GM19395 (cell line): ENCODE results near the gene SLC16A7.

Experiments used
- ATAC-seq: cut with Tn5 transposase; IDR thresholded peaks from one replicate; pipeline ENCODE4 v1.9.1; 2021; ENCODE audit warnings: mild to moderate bottlenecking, moderate library complexity; ENCODE audit not compliant: unreplicated experiment

SLC16A7 gene

DNA sequence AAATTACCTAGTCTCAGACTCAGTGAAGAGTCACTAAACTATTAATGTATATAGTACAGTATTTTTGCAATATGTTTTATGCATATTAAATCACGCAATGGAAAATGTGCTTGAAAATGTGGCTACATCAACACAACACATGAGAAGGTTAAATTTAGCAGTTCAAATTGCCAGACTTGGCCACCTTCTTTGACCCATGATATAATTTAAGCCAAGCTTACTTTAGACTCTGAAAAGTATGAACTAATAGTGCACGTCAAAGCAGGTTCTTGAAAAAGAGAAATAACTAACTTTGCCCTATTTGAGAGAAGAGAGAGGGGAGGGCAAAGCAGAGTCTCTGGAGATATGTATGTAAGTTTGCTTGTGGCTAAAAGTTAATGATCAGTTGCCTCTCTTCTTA lies 68.7 kb downstream of the SLC16A7 start:
- no peak for ATAC-seq

GRCh38 chr12:59665701-59666100 lies 69.9 kb downstream of the SLC16A7 start:
- no peak for ATAC-seq

- no peak for ATAC-seq
Measured at GRCh38 chr12:59668674-59669073, 72.8 kb downstream of the SLC16A7 start.

DNA sequence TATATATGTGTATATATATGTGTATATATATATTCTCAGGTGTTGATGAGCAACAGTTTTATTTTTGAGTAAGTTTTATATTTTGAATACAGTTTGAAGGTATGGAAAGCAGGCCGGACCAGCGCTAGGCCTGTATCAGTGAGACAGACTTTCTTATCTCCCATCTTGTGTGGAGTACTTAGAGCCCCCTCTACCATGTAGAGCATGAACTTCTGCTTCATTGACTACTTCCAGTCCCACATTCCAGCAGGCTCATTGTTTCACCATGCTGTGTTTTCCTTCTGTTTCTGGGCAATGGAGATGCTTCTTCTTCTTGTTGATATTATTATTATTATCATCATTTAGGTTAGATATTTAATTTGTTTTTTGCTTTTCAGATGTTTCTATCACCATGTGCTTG lies 76.4 kb downstream of the SLC16A7 start:
- ATAC-seq = no peak

GRCh38 chr12:59675461-59675860 lies 79.6 kb downstream of the SLC16A7 start:
- no peak for ATAC-seq

DNA sequence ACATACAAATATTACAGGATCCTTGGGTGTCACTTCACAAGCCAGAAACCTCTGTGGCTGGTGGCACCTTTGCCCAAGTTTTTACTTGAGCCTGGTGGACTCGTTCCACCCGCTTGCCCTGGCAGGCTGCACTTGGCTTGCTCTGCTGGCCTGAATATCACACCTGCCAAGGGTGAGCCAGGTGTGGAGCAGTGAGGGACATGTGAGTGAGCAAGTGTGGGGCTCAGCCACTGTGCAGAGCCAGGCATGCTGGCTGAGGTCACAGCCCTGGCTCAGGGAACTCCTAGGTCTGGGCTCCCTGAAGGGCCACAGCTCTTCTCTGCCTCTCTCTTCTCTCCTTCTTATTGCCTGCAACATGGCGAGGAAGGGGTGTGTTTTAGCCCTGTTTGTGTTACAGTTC lies 82.0 kb downstream of the SLC16A7 start:
- ATAC-seq = no peak

DNA sequence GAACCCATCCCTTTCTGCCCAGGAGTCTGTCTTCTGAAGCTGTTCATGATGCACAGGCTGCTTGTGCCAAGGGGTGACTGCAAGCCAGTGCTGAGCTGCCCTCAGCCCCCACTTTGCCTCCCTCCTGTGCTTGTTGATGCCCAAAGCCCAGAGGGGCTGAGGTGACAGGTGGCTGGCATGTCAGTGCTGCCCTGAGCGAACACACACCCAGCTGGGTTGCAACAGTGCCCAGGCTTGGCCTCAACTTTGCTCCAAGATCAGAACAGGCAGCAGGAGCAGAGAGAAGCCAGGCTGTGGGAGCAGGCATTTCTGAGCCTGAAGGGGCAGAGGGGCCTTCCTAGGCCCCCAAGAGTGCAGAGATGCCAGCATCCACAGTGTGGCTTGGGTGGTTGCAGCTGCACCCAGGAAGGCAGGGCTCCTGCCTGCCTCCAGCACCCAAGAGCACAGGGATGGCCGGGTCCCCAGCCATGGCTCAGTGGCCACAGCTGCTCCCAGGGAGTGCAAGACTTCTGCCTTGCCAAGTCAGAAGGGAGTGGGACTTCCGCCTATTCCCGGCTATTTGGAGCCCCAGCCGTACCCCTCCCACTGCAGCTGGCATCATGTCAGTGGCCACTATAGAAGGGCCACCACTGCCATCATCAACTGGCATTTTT lies 83.1 kb downstream of the SLC16A7 start:
- ATAC-seq = no peak

- no peak for ATAC-seq
Measured at GRCh38 chr12:59689776-59690175, 93.9 kb downstream of the SLC16A7 start.

GRCh38 chr12:59695379-59695778 lies 99.5 kb downstream of the SLC16A7 start:
- ATAC-seq = no peak

DNA sequence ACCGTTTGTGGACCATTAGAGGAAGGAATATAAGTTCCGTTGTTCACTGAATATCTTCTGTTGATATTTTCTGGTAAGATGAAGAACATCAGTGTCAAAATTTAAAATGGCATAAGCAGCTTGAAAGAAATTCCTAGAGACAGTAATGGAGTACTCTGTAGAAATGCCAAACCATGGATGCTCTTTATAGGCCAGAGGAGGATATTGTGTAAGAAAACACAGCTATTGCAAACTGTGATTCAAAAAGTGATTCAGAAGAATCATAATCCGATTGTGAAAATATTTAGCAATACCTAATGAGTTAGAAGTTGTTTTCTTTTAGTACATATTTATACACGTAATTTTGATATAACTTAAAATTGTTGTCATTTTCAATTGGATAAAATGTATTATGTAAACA lies 102.8 kb downstream of the SLC16A7 start:
- ATAC-seq = no peak

DNA sequence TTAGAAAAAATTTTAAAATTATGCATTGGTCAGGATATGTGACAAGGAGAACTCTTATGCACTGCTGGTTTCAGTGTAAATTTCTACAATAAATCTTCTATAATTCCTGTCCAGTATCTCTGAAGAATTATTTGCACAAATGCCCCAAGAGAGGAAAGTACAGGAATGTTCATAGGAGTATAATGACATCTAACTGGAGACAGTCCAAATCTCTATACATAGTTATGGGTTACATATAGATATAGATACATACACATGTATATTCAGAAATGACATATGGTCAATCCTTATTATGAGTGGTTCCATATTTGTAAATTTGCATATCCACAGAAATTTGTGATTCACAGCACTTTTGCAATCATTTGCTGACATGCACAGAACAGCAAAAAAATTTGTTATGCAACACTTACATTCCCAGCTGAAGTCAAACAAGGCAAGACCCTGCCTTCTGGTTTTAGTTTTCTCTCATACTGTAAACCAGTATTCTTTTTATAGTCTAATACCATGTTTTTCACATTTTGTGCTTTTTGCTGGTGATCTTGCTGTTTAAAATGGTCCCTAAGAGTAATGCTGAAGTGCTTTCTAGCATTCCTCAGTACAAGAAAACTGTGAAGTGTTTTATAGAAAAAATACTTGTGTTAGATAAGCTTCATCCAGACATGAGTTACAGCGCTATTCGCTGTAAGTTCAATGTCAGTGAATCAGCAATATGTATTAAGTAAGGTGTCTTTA lies 103.8 kb downstream of the SLC16A7 start:
- ATAC-seq = no peak

- no peak for ATAC-seq
Measured at GRCh38 chr12:59700153-59700450, 104.3 kb downstream of the SLC16A7 start.

- ATAC-seq = no peak
Measured at GRCh38 chr12:59708064-59708463, 112.2 kb downstream of the SLC16A7 start.

DNA sequence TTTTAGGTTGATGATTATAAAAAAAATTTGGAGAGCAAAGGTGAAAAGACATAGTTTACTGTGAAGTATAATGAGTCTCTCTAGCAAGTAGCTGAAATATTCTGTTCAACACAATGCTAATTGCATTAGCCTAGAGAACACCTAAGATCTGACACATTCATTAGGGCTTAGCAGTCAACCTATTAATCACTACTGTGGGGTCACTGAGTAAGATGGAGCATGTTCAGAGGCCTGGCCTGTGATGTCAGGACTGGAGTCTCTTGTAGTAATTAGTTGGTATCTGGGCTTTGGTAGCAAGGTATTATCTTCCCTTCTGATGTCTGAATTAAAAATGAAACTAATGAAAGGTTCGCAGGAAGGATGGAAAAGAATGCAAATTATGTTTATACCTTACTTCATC lies 112.7 kb downstream of the SLC16A7 start:
- ATAC-seq = no peak

DNA sequence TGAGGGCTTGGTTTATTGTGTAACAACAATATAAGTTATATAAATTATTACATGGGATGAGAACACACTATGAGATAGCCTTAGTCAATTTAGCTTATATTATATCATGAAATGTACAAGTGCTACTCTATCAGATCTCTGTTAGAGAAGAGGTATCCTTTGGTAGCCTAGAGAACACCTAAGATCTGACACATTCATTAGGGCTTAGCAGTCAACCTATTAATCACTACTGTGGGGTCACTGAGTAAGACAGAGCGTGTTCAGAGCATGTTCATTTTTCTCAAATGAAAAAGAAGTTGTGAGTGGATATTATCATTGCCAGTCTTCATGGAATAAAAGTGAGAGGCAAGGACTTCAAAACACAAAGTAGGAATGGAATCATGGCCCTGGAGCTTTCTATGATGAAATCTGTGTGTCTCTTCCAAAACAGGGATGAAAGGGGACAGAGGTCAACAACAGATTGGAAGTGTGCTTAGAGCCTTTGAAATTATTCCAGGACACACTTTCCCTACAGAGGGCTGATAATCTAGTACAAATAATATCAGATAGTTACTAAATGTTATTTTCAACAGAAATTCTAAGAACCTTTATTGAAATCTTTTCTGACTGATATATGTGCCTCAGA lies 114.3 kb downstream of the SLC16A7 start:
- ATAC-seq = no peak

DNA sequence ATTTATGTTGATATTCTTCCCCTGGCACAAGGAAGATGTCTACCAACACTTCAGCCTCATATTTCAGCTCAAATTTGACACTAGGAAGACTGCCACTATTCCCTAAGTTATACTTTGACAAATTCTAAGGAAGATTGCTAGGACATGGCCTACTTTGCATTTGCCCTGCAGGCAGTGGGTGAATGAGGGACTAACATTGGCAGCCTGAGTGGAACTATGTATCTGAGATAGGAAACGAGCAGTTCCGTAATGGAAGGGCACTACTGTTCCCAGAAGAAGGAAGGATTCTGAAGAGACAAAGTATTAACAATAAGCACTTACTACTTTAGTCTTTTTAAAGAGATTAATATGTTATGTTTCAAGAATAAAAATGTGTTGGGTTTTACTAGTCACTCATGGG lies 115.1 kb downstream of the SLC16A7 start:
- no peak for ATAC-seq

- ATAC-seq = no peak
Measured at GRCh38 chr12:59715434-59715833, 119.6 kb downstream of the SLC16A7 start.

GRCh38 chr12:59716043-59716442 lies 120.2 kb downstream of the SLC16A7 start:
- no peak for ATAC-seq

DNA sequence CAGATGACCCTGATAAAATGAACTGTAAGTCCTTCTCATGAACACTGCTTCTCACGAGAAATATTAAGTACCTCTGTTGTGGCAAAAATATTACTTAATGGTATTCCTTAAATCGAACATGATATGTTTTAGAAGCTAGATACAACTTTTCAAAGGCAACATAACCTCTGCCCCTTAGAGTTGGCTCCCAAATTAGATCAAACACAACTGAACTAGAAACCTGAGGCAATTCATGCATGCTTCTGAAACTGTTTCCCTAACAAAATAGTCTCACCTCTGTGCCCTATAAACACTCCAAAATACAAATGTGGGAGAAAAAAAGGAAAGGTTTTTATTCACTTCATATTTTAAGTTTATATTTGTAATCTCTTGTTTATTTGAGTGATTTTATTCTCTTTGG lies 121.6 kb downstream of the SLC16A7 start:
- no peak for ATAC-seq

DNA sequence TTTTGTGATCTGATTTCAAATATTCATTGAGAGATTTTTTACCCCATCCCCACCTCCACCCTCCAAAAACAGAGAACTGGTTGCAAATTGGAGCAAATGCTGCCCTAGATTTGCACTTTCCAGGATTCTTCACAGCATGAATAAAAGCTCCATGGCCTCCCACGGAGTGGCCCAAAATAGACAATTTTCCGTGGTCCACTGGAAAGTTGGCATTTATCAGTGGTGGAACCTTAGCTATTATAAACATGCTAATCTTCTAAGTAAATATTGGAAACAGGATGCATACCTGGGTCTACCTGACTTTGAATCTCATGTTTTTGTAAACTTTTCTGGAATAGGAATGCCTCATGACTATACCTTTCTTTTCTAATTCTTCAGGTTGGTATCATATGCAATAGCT lies 123.9 kb downstream of the SLC16A7 start:
- ATAC-seq = no peak

DNA sequence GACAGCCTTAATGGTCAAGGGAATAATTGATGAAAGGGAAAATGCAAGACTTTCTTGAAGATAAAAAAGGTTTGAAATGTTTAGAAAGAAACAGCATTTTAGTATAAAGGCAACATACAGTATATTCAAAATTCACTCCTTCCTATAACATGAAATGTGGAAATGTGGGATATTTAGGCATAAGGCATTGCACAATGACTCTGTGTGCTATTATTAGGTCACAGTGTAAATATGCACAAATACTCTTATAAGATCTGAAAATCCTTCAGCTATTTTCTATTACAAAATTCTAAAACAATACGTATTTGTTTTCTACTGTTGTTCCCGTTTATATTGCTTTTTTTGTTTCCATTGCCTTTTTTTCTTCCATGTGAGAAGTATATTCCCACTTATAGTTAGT lies 127.7 kb downstream of the SLC16A7 start:
- ATAC-seq = no peak

GRCh38 chr12:59724011-59724695 lies 128.3 kb downstream of the SLC16A7 start:
- ATAC-seq = no peak
